ENCODE data around the gene SIM2.

The SIM2 gene

DNA sequence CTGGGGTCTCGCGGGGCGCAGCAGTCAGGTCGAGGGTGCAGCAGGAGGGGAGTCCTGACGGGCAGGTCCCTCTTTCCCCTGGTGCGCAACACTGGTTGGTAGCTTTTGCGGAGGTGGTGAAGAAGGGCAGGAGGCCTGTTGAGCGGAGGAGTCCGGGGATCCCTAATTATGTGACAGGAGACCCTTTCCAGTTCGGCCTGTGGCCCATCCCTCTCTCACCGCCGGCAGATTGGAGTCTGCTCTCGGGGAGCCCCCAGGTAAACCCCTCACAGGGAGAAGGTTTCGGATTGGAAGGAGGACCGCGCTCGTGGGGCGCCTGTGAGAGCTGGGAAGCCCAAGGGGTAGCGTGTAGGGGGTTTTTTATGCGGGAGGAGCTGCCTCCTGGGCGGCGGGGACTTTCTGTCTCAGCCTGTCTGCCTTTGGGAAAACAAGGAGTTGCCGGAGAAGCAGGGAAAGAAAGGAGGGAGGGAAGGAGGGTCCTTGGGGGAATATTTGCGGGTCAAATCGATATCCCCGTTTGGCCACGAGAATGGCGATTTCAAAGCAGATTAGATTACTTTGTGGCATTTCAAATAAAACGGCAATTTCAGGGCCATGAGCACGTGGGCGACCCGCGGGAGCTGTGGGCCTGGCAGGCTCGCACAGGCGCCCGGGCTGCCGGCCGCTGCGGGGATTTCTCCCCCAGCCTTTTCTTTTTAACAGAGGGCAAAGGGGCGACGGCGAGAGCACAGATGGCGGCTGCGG lies 9.5 kb downstream of the SIM2 start:
- no peak for DNase-seq
- Mint-ChIP-seq H3K27me3 (peaks cover 97% of the 10 kb centered on the region), H3K27ac (peak overlapping the region; percentile 37), H3K9me3 (no peaks in the 10 kb centered on the region), H3K4me3 (no peak overlapping the region), H3K36me3 (peaks cover 1% of the 10 kb centered on the region), H3K4me1 (peaks cover 33% of the 10 kb centered on the region)
- CTCF ChIA-PET: no interaction called here

GRCh38 chr21:36709030-36709867 lies 10.3 kb downstream of the SIM2 start:
- no peaks in the 10 kb centered on the region for H3K9me3 Mint-ChIP-seq
- no peak for DNase-seq
- peaks cover 92% of the 10 kb centered on the region for H3K27me3 Mint-ChIP-seq
- peaks cover 1% of the 10 kb centered on the region for H3K36me3 Mint-ChIP-seq
- H3K4me3 Mint-ChIP-seq: no peak overlapping the region
- peaks cover 31% of the 10 kb centered on the region for H3K4me1 Mint-ChIP-seq
- CTCF ChIA-PET: interaction anchor here (1.6 kb wide), 1 partner anchor 45 kb away, joined by 3 read pairs; no protein-coding TSS in a partner anchor
- peak overlapping the region; percentile 77 for H3K27ac Mint-ChIP-seq

DNA sequence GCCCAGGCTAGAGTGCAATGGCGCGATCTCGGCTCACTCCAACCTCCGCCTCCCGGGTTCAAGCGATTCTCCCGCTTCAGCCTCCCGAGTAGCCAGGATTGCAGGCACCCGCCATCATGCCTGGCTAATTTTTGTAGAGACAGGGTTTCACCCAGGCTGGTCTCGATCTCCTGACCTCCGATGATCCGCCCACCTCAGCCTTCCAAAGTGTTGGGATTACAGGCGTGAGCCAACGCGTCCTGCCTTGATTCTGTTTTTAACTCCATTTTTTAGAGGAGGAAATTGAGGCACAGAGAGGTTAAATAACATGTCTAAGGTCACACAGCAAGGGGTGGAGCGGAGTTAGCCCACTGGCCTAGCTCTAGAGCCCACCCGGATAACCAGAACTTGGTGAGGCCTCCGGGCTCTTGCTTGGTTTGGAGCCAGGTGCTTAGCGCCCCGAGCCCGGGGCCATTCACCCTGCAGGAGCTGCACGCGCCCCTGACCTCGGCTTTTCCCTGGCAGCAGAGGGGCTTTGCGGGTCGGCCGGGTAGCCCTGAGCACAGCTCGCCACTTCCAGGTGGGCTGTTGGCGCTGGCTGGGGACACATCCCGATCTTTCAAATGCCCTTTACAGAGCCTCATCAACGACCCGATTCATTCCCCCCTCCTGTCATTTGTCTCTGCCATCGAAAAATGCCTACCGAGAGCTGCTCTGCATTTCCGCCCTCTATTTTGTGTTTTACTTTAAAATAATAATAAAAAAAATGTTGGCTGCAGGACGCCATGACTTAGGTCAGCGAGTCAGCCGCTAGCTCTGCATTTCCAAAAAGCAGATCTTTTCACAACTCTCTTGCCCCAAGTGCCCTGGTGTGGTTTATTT lies 11.2 kb downstream of the SIM2 start:
- no peak for DNase-seq
- peaks cover 1% of the 10 kb centered on the region for H3K36me3 Mint-ChIP-seq
- CTCF ChIA-PET: interaction anchor here (1.6 kb wide), 1 partner anchor 46 kb away, joined by 3 read pairs; no protein-coding TSS in a partner anchor
- peaks cover 28% of the 10 kb centered on the region for H3K4me1 Mint-ChIP-seq
- H3K27ac Mint-ChIP-seq: peak overlapping the region; percentile 77
- peaks cover 92% of the 10 kb centered on the region for H3K27me3 Mint-ChIP-seq
- H3K4me3 Mint-ChIP-seq: no peak overlapping the region
- H3K9me3 Mint-ChIP-seq: no peaks in the 10 kb centered on the region

- Mint-ChIP-seq H3K4me3 (no peak overlapping the region), H3K9me3 (no peaks in the 10 kb centered on the region), H3K27me3 (peaks cover 87% of the 10 kb centered on the region), H3K27ac (no peak overlapping the region), H3K36me3 (peaks cover 1% of the 10 kb centered on the region), H3K4me1 (peaks cover 24% of the 10 kb centered on the region)
- no peak for DNase-seq
- CTCF ChIA-PET: interaction anchor here (1.6 kb wide), 1 partner anchor 47 kb away, joined by 3 read pairs; no protein-coding TSS in a partner anchor
Observed at GRCh38 chr21:36710729-36711048, 11.8 kb downstream of the SIM2 start.

GRCh38 chr21:36713746-36714145 lies 14.8 kb downstream of the SIM2 start:
- Mint-ChIP-seq H3K27ac (no peak overlapping the region), H3K4me3 (no peak overlapping the region), H3K4me1 (peaks cover 3% of the 10 kb centered on the region), H3K9me3 (no peaks in the 10 kb centered on the region), H3K27me3 (peaks cover 76% of the 10 kb centered on the region), H3K36me3 (peaks cover 1% of the 10 kb centered on the region)
- DNase-seq: no peak
- CTCF ChIA-PET: no interaction called here

DNA sequence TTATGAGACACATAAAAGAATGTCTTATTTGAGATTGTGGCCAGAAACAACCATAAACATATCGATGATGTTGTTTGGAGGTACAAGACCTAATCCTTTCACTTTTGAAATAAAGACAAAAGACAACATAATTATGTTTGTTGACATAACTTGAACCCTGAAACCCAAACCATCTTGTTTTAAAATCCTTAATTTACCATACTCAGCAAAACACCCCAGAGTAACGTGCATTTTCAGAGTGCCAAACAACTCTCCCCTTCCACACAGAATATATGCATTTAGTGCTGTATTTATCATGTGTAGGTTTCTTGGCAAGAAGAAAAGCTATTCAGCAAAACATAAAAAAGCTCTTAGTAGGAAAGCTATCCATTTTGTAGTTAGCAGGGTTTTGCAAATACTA lies 17.5 kb downstream of the SIM2 start:
- DNase-seq: no peak
- Mint-ChIP-seq H3K4me3 (no peak overlapping the region), H3K27ac (no peak overlapping the region), H3K9me3 (no peaks in the 10 kb centered on the region), H3K4me1 (no peaks in the 10 kb centered on the region), H3K27me3 (peaks cover 62% of the 10 kb centered on the region), H3K36me3 (no peaks in the 10 kb centered on the region)
- CTCF ChIA-PET: no interaction called here

DNA sequence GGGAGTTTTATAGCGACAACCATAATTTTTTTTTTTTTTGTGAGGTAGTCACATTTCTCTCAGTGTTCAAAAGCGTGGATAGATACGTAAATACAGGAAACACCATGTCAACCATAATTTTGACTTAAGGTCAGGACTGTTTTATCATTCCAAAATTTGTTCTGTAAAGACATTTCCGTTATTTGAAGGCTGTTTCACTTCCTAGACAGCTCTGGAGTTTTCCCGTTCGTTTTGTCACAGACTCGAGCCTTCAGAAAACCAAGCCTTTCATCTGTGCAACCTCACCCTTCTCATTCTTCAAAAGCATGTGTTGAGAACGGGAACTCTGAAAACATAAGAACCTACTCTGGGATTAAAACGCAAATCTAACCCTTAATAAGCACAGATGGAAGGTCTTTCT lies 17.9 kb downstream of the SIM2 start:
- Mint-ChIP-seq H3K4me1 (no peaks in the 10 kb centered on the region), H3K27me3 (peaks cover 60% of the 10 kb centered on the region)

GRCh38 chr21:36717976-36718375 lies 19.1 kb downstream of the SIM2 start:
- Mint-ChIP-seq H3K27ac (no peak overlapping the region), H3K36me3 (no peaks in the 10 kb centered on the region), H3K27me3 (peaks cover 59% of the 10 kb centered on the region), H3K4me1 (no peaks in the 10 kb centered on the region), H3K4me3 (no peak overlapping the region), H3K9me3 (no peaks in the 10 kb centered on the region)
- DNase-seq: no peak
- CTCF ChIA-PET: no interaction called here

More for the DNA sequence above, 17.9 kb downstream of the SIM2 start:
- no peaks in the 10 kb centered on the region for H3K36me3 Mint-ChIP-seq
- H3K27ac Mint-ChIP-seq: no peak overlapping the region
- no peak for DNase-seq
- H3K4me3 Mint-ChIP-seq: no peak overlapping the region
- no peaks in the 10 kb centered on the region for H3K9me3 Mint-ChIP-seq
- CTCF ChIA-PET: no interaction called here

DNA sequence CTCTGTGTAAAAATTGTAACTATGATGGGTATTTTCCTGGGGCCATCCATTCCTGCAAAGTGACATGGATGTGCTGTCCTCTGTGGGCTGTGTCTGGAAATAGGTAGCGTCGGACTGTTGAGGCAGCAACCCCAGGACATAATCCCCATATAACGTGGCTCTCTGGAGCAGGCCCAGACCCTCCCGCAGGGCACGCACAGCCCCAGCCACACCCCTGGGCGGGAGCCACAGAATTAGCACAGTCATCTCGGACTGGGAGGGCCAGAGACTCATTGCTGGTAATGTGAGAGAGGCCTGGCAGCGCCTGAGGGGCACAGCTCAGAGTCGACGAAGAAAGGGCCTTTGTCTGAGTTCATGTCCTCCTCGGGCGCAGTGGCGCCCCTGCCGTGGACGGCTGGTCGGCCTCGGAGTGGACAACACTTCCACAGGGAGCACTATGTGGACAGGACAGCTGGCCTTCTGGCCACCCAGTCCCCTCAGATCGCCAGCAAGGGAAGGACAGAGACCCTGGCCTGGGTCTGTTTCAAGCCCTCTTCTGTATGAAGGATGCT lies 20.1 kb downstream of the SIM2 start:
- no peaks in the 10 kb centered on the region for H3K9me3 Mint-ChIP-seq
- CTCF ChIA-PET: no interaction called here
- peaks cover 65% of the 10 kb centered on the region for H3K27me3 Mint-ChIP-seq
- no peak for DNase-seq
- no peak overlapping the region for H3K27ac Mint-ChIP-seq
- no peak overlapping the region for H3K4me3 Mint-ChIP-seq
- H3K4me1 Mint-ChIP-seq: no peaks in the 10 kb centered on the region
- H3K36me3 Mint-ChIP-seq: no peaks in the 10 kb centered on the region

- H3K36me3 Mint-ChIP-seq: no peaks in the 10 kb centered on the region
- CTCF ChIA-PET: no interaction called here
- H3K27me3 Mint-ChIP-seq: peaks cover 60% of the 10 kb centered on the region
- H3K27ac Mint-ChIP-seq: no peak overlapping the region
- no peaks in the 10 kb centered on the region for H3K4me1 Mint-ChIP-seq
- H3K4me3 Mint-ChIP-seq: no peak overlapping the region
- no peaks in the 10 kb centered on the region for H3K9me3 Mint-ChIP-seq
- no peak for DNase-seq
Observed at GRCh38 chr21:36719614-36720013, 20.7 kb downstream of the SIM2 start.

GRCh38 chr21:36721817-36722216 lies 22.9 kb downstream of the SIM2 start:
- CTCF ChIA-PET: no interaction called here
- no peak overlapping the region for H3K4me3 Mint-ChIP-seq
- DNase-seq: no peak
- H3K9me3 Mint-ChIP-seq: no peaks in the 10 kb centered on the region
- no peaks in the 10 kb centered on the region for H3K4me1 Mint-ChIP-seq
- peaks cover 50% of the 10 kb centered on the region for H3K27me3 Mint-ChIP-seq
- H3K27ac Mint-ChIP-seq: no peak overlapping the region
- no peaks in the 10 kb centered on the region for H3K36me3 Mint-ChIP-seq

DNA sequence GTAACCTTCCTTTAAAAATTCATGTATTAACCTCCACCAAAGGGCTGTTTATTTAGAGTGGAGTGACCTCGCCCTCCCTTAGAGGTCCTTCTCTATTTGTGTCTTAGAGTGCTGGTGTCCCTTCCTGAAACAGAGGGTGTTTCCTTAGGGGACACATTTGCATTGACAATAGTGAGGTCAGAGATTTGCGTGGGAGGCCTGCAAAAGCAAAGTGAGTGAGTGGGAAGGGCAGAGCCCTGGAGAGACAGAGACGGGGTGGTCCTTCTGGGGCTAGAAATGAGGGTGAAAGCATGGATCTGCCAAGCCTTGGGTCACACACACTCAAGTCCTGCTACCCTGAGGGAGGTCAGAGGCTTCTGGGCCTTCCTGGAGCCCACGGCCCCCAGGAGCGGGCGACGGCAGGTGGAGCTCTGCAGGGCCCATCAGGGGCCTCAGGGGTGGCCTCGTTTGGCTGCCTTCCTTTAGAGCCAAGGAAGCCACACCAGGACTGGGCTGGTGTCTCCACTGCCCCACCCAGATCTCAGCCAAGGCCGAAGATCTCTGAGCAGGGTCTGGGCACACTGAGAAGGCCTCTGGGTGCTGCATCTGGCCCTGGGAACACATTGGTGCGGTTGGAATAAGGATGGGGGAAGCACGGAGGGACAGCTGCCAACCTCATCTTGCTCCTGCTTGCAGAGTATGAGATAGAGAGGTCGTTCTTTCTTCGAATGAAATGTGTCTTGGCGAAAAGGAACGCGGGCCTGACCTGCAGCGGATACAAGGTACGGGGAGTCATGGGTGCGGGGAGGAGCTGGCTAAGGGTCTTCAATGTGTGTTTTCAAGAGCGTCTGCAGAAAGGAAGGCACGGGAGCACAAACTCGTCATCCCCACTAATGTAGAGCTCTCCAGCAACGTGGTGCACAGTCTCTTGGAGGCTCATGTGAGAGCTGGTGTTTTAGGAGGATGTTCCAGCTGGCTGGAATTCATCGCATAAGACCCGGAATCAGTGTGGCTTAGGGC lies 23.8 kb downstream of the SIM2 start:
- peaks cover 47% of the 10 kb centered on the region for H3K27me3 Mint-ChIP-seq
- H3K4me1 Mint-ChIP-seq: no peaks in the 10 kb centered on the region

GRCh38 chr21:36723371-36723881 lies 24.5 kb downstream of the SIM2 start:
- DNase-seq: no peak
- no peaks in the 10 kb centered on the region for H3K4me1 Mint-ChIP-seq
- no peaks in the 10 kb centered on the region for H3K36me3 Mint-ChIP-seq
- no peaks in the 10 kb centered on the region for H3K9me3 Mint-ChIP-seq
- no peak overlapping the region for H3K4me3 Mint-ChIP-seq
- CTCF ChIA-PET: interaction anchor here (2.1 kb wide), 1 partner anchor 23 kb away, joined by 5 read pairs; no protein-coding TSS in a partner anchor
- H3K27ac Mint-ChIP-seq: no peak overlapping the region
- H3K27me3 Mint-ChIP-seq: peaks cover 46% of the 10 kb centered on the region

More for the DNA sequence above, 23.8 kb downstream of the SIM2 start:
- no peak for DNase-seq
- Mint-ChIP-seq H3K36me3 (no peaks in the 10 kb centered on the region), H3K9me3 (no peaks in the 10 kb centered on the region), H3K27ac (no peak overlapping the region), H3K4me3 (no peak overlapping the region)
- CTCF ChIA-PET: interaction anchor here (2.1 kb wide), 1 partner anchor 23 kb away, joined by 5 read pairs; no protein-coding TSS in a partner anchor
